Skeletal muscle cell (primary cell): ENCODE results near the gene MGAT4D.
"Not testable (repeated sequence)": the region's sequence is repeated elsewhere in the genome, so short reads cannot be mapped to it uniquely, and the experiment has no call there.

Experiments used
- DNase-seq: peaks from one replicate; pipeline ENCODE4 v3.0.0-alpha.2; 2010; ENCODE audit warnings: low read depth
- H3K4me3 ChIP-seq: 2 replicates; pipeline ENCODE4 v1.5.1; 2011; ENCODE audit warnings: low read depth, mild to moderate bottlenecking, control low read depth, low read length, moderate library complexity

MGAT4D gene

DNA sequence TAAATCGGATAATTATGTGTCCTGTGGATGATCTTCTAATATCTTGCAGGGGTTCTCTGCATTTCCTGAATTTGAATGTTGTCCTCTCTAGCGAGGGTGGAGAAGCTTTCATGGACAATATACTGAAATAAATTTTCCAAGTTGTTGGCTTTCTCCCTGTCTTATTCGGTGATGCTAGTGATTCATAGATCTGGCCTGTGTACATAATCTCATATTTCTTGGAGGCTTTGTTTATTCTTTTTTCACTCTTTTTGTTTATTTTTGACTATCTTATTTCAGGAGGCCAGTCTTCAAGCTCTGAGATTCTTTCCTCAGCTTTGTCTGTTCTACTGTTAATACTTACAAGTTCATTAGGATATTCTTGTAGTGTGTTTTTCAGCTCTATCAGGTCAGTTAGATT lies 49.9 kb downstream of the MGAT4D start:
- H3K4me3 ChIP-seq: no peak overlapping the region
- no peak for DNase-seq

DNA sequence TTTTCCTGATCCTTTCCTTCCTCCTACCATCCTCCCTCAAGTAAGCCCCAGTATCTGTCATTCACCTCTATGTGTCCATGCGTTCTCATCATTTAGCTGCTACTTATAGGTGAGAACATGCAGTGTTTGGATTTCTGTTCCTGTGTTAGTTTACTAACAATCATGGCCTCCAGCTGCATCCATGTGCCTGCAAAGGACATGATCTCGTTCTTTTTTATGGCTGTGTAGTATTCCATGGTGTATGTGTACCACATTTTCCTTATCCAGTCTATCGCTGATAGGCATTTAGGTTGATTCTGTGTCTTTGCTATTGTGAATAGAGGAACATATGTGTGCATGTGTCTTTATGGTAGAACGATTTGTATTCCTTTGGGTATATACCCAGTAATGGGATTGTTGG lies 53.7 kb downstream of the MGAT4D start:
- H3K4me3 ChIP-seq, DNase-seq: not testable (repeated sequence)

GRCh38 chr4:140439644-140440142 lies 58.4 kb downstream of the MGAT4D start:
- no peak for DNase-seq

GRCh38 chr4:140427919-140428471 lies 70.1 kb downstream of the MGAT4D start:
- H3K4me3 ChIP-seq: peak overlapping the region; percentile 67
- no peak for DNase-seq

More at GRCh38 chr4:140439644-140440142, 58.4 kb downstream of the MGAT4D start:
- no peak overlapping the region for H3K4me3 ChIP-seq

GRCh38 chr4:140427106-140427918 lies 70.8 kb downstream of the MGAT4D start, which contains the start of gene CLGN:
Gene CLGN (minus strand): TSS chr4:140427648. CDS start chr4:140413078, 14,570 bp downstream.
- peak within 1 kb of the TSS; percentile 67 for H3K4me3 ChIP-seq
- DNase-seq: no peak

- H3K4me3 ChIP-seq: peak overlapping the region; percentile 67
- DNase-seq: no peak
These were observed 71.4 kb downstream of the MGAT4D start for GRCh38 chr4:140426610-140427105.

DNA sequence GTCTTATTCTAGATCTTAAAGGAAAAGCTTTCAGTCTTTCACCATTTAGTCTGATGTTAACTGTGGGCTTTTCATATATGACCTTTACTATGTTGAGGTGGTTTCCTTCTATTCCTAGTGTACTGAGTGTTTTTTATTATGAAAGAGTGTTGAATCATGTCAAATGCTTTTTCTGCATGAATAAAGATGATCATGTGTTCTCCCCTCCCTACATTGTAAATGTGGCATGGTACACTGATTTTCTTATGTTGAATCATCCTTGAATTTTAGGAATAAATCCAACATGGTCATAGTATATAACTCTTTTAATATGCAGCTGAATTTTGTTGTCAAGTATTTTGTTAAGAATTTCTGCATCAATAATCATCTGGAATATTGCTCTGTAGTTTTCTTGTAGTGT lies 75.0 kb downstream of the MGAT4D start:
- DNase-seq: no peak
- no peak overlapping the region for H3K4me3 ChIP-seq

DNA sequence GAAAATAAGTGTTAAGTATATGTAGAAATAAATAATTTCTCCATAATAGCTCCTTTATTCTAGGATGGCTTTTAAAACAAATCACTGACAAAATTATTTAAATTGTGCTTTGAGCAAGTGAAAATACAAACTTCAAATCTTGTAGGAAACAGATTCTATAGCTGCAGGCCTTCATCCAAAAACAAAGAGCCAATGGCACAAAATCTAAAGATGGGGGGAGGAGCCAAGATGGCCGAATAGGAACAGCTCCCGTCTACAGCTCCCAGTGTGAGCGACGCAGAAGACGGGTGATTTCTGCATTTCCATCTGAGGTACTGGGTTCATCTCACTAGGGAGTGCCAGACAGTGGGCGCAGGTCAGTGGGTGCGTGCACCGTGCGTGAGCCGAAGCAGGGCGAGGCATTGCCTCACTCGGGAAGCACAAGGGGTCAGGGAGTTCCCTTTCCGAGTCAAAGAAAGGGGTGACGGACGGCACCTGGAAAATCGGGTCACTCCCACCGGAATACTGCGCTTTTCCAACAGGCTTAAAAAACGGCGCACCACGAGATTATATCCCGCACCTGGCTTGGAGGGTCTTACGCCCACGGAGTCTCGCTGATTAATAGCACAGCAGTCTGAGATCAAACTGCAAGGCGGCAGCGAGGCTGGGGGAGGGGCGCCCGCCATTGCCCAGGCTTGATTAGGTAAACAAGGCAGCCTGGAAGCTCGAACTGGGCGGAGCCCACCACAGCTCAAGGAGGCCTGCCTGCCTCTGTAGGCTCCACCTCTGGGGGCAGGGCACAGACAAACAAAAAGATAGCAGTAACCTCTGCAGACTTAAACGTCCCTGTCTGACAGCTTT lies 84.7 kb downstream of the MGAT4D start:
- not testable (repeated sequence) for H3K4me3 ChIP-seq, DNase-seq

- no peak overlapping the region for H3K4me3 ChIP-seq
- no peak for DNase-seq
These were observed 89.1 kb downstream of the MGAT4D start for GRCh38 chr4:140408974-140409373.

- no peak for DNase-seq
- no peak overlapping the region for H3K4me3 ChIP-seq
These were observed 91.8 kb downstream of the MGAT4D start for GRCh38 chr4:140406292-140406691.

GRCh38 chr4:140400111-140400510 lies 98.0 kb downstream of the MGAT4D start:
- H3K4me3 ChIP-seq: no peak overlapping the region

GRCh38 chr4:140395668-140396067 lies 102.4 kb downstream of the MGAT4D start:
- DNase-seq: no peak

More at GRCh38 chr4:140400111-140400510, 98.0 kb downstream of the MGAT4D start:
- no peak for DNase-seq

More at GRCh38 chr4:140395668-140396067, 102.4 kb downstream of the MGAT4D start:
- H3K4me3 ChIP-seq: no peak overlapping the region
